GM12874 (cell line): ENCODE data around the gene LAMTOR2.

Experiments used
- TF ChIP-seq, protein P1 (sequence below): IDR thresholded peaks from 2 replicates; pipeline ENCODE4 v1.5.1; 2011; ENCODE audit warnings: low read depth, mild to moderate bottlenecking, control low read depth, low read length, moderate library complexity; ENCODE audit not compliant: insufficient read depth

Gene LAMTOR2

GRCh38 chr1:156097499-156098178, 43.1 kb downstream of the LAMTOR2 start:
- TF ChIP-seq, protein P1, sequence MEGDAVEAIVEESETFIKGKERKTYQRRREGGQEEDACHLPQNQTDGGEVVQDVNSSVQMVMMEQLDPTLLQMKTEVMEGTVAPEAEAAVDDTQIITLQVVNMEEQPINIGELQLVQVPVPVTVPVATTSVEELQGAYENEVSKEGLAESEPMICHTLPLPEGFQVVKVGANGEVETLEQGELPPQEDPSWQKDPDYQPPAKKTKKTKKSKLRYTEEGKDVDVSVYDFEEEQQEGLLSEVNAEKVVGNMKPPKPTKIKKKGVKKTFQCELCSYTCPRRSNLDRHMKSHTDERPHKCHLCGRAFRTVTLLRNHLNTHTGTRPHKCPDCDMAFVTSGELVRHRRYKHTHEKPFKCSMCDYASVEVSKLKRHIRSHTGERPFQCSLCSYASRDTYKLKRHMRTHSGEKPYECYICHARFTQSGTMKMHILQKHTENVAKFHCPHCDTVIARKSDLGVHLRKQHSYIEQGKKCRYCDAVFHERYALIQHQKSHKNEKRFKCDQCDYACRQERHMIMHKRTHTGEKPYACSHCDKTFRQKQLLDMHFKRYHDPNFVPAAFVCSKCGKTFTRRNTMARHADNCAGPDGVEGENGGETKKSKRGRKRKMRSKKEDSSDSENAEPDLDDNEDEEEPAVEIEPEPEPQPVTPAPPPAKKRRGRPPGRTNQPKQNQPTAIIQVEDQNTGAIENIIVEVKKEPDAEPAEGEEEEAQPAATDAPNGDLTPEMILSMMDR = no peak

GRCh38 chr1:156098784-156099183, 44.2 kb downstream of the LAMTOR2 start:
- TF ChIP-seq, protein P1 = no peak

GRCh38 chr1:156099282-156099681, 44.7 kb downstream of the LAMTOR2 start:
- TF ChIP-seq, protein P1 = no peak

DNA sequence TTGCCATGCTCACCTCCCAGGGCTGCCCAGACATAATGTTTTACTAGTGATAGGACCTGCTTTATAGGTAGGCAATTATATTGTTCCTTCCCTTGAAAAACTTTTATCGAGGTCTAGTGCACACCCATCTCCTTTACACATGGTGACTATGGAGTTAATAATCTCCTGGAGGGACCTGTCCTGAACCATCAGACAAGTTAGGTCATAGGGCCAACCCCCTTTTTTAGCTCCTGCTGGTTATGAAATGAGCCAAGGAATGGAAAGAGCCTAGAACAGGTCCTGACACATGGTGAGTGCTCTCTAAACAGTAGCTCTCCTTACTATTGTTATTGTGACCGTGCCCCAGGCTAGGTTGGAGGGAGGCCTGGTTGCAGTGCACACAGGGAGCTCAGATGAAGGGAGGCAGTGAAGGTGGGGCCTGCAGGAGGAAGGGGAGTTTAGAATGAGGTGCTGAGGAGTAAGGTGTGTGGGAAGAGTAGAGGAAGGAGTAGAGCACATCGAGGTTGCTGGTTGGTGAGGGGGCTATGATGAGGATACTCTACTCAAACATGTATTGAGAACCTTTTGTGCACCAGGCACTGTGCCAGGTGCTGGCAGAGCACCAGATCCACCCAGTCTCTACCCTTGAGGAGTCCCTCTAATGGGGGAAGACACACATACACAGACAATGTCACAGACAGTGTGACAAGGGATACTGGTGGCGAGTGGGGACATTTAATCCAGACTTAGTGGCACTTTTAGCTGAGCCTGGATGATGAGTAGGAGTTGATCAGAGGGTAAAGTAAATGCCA, 45.8 kb downstream of the LAMTOR2 start:
- TF ChIP-seq, protein P1 = no peak

GRCh38 chr1:156101880-156102279, 47.3 kb downstream of the LAMTOR2 start:
- TF ChIP-seq, protein P1 = no peak

DNA sequence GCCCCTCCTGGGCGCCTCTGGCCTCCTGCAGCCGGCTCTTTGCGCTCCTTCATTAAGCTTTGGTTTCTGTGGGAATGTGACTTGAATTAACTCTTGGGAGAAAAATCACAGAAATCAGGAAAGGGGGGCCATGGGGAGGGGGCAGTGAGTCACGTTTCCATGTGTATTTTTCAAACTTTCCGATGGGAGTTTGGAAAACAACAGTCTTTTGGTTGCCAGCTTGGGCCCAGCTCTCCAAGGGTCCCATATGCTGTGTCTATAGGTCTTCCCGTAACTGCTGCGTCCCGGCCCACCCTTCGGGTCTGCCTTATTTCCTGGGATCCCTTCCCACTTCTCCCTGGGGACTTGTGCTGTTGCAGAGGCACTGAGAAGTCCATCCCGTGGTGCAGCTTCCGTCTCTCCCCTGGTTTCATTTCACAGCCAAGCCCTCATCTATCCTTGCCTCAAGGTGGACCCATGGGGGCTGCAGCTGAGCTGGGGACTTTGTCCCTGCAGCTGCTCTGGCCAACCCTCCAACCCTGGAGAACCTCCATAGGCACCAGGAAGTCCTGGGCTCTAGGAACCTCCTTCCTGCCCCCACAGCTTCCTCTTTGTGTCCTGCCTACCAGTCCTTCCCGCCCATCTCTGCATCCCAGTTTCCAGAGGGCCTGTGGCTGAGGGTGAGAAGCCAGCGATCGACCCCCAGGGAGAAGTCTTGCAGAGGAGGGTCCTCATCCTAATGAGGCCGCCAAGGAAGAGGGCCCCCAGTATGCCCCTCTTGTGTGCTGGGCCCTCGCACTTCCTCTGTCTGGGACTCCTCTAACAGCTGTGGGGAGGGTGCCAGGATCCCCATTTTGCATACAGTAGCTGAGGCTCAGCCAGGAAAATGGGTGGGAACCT, 48.3 kb downstream of the LAMTOR2 start:
- TF ChIP-seq, protein P1 = no peak

DNA sequence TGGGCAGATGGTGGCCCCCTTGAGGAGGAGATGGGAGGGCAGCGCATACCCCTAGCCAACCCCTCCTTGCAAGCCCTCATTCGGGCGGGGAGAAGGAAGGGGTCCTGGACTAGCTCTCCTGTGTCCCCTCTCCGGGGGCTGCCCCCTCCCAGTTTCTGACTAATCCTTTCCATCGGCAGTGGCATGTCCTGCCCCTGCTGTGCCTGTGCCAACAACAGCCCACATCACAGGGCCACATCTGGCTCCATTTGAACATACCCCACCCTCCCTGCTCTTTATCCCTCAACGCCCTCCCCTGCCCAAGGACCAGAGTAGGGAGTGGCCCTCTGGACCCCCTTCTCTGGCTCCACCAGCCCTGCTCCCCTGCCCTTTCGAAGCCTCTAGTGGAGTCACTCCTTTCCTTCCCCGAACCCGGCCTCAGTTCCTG, 49.0 kb downstream of the LAMTOR2 start:
- TF ChIP-seq, protein P1 = no peak
